Measurements from ENCODE around the gene SAA4. TPM values are rescaled to one million over a fixed set of nuclear protein-coding genes. Genes with fewer than 3 reads are reported as not detected.

Gene SAA4
- total RNA-seq, 1 experiment from 2014 or later = not detected

DNA sequence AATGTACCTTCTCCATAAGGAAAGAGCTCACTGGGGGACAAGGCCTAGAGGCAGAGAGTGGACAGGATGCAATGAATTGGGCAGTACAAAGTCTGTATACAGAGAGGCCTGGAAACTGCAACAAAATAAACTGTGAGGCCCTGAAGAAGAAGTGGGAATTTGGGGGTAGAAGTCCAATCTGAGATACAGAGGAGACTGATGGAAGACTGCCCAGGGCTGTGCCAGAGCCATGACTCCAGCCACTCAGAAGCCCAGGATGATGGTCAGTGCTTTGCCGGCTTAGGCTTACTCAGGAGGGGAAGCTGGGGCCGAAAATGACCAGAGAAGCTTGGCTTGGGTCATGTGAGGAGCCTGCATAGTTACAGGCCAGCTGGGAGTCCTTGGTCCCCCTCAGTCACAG, 5.7 kb downstream of the SAA4 start:
- ATAC-seq = no peak
- no peak for TF ChIP-seq SRF (IDR thresholded peaks at IDR 0.05; ENCODE audit: low read depth)
- TF ChIP-seq POLR2A (IDR thresholded peaks at IDR 0.05; ENCODE audit: borderline replicate concordance, extremely low read depth, insufficient read depth, insufficient read length) = no peak
- TF ChIP-seq EZH2 (IDR thresholded peaks at IDR 0.05) = no peak
- TF ChIP-seq POLR2AphosphoS5 (IDR thresholded peaks at IDR 0.05; ENCODE audit: low read depth, low read length) = no peak
- TF ChIP-seq, protein P1, sequence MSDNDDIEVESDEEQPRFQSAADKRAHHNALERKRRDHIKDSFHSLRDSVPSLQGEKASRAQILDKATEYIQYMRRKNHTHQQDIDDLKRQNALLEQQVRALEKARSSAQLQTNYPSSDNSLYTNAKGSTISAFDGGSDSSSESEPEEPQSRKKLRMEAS (IDR thresholded peaks at IDR 0.05) = no peak
- no peak for TF ChIP-seq REST (IDR thresholded peaks at IDR 0.05; ENCODE audit: low read depth)
- TF ChIP-seq EZH2phosphoT487 (IDR thresholded peaks at IDR 0.05; ENCODE audit: borderline replicate concordance) = no peak
- TF ChIP-seq, protein P2, sequence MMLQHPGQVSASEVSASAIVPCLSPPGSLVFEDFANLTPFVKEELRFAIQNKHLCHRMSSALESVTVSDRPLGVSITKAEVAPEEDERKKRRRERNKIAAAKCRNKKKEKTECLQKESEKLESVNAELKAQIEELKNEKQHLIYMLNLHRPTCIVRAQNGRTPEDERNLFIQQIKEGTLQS (IDR thresholded peaks at IDR 0.05) = no peak
- no peak for TF ChIP-seq ZFX (IDR thresholded peaks at IDR 0.05)
- no peak for TF ChIP-seq ELF1 (IDR thresholded peaks at IDR 0.05; ENCODE audit: borderline replicate concordance, low read depth)
- no peak for TF ChIP-seq SP1 (IDR thresholded peaks at IDR 0.05; ENCODE audit: low read depth)
- no peak for TF ChIP-seq TCF7L2 (IDR thresholded peaks at IDR 0.05; ENCODE audit: borderline replicate concordance, extremely low read depth, insufficient read depth, insufficient read length)
- TF ChIP-seq ZBTB33 (IDR thresholded peaks at IDR 0.05; ENCODE audit: extremely low read depth, insufficient replicate concordance, low read length) = no peak
- DNase-seq (ENCODE audit: low read depth, low spot score) = no peak
- Histone ChIP-seq H3K36me3 (ENCODE audit: control insufficient read depth in 1 of 2, insufficient read depth in 2 of 2, low read length in 2 of 2) (no peaks in the 10 kb centered on the region), H3K9me3 (ENCODE audit: control insufficient read depth in 1 of 2, insufficient read depth in 1 of 2, low read depth in 1 of 2, low read length in 2 of 2) (no peaks in the 10 kb centered on the region), H2AFZ (ENCODE audit: low read depth, low read length, poor library complexity, severe bottlenecking) (no peak overlapping the region), H3K27me3 (ENCODE audit: insufficient read depth, low read length) (peaks cover 8% of the 10 kb centered on the region; the same call in 1 of the 2 replicates), H3K9me2 (ENCODE audit: insufficient read depth) (no peaks in the 10 kb centered on the region), H3K4me2 (ENCODE audit: low read length) (no peak overlapping the region), H3K27ac (ENCODE audit: low read depth, low read length) (no peak overlapping the region), H3K79me2 (ENCODE audit: insufficient read depth, low read length) (no peaks in the 10 kb centered on the region), H3K4me3 (replicated peaks in 1 of 2; ENCODE audit: low read depth in 1 of 2, low read length in 2 of 2) (no peak overlapping the region), H3K4me1 (ENCODE audit: control insufficient read depth in 1 of 2, insufficient read depth in 2 of 2, low read length in 2 of 2) (no peaks in the 10 kb centered on the region), H4K20me1 (ENCODE audit: insufficient read depth) (no peaks in the 10 kb centered on the region), H3K9ac (ENCODE audit: low read length) (no peak overlapping the region)
- no TSS peak for BruUV-seq (replicated peaks)
- ChIA-PET RAD21 (ENCODE audit: low non-redundant PET in 1 of 2, low total read pairs in 2 of 2, uncharacterized antibody in 2 of 2, unreplicated experiment in 2 of 2) (no interaction called here), CTCF (interaction anchor here (1.2 kb wide), 1 partner anchor 13 kb away, joined by 6 read pairs; no protein-coding TSS in a partner anchor), POLR2A (no interaction called here)
- intact Hi-C loops (cut with micrococcal nuclease) = no loop called here

Data from HCT116 (cell line).